Measurements from ENCODE around the gene SEC14L6.

Gene SEC14L6

GRCh38 chr22:30486118-30486517 lies 60.4 kb downstream of the SEC14L6 start:
- H3K4me1 ChIP-seq (ENCODE audit: insufficient read depth, low read length) = peaks cover 4% of the 10 kb centered on the region
- DNase-seq = no peak
- no peak overlapping the region for H3K4me2 ChIP-seq (ENCODE audit: insufficient read depth, low read length)
- no peak overlapping the region for H3K4me3 ChIP-seq (ENCODE audit: low read depth in 1 of 2, low read length in 2 of 2)
- no peak overlapping the region for H2AFZ ChIP-seq (ENCODE audit: low read depth, low read length)
- H3K9ac ChIP-seq (ENCODE audit: low read depth, low read length) = no peak overlapping the region
- H3K27ac ChIP-seq (ENCODE audit: low read length) = no peak overlapping the region
- H4K20me1 ChIP-seq (ENCODE audit: insufficient read depth, low read length) = no peaks in the 10 kb centered on the region
- H3K79me2 ChIP-seq (ENCODE audit: insufficient read depth, low read length) = no peaks in the 10 kb centered on the region
- no peaks in the 10 kb centered on the region for H3K27me3 ChIP-seq (ENCODE audit: insufficient read depth, low read length, poor library complexity)
- H3K36me3 ChIP-seq (ENCODE audit: insufficient read depth, low read length) = no peaks in the 10 kb centered on the region
- no peak for TF ChIP-seq EZH2 (IDR thresholded peaks at IDR 0.05; ENCODE audit: borderline replicate concordance, low read depth, low read length, severe bottlenecking)
- TF ChIP-seq, protein P1, sequence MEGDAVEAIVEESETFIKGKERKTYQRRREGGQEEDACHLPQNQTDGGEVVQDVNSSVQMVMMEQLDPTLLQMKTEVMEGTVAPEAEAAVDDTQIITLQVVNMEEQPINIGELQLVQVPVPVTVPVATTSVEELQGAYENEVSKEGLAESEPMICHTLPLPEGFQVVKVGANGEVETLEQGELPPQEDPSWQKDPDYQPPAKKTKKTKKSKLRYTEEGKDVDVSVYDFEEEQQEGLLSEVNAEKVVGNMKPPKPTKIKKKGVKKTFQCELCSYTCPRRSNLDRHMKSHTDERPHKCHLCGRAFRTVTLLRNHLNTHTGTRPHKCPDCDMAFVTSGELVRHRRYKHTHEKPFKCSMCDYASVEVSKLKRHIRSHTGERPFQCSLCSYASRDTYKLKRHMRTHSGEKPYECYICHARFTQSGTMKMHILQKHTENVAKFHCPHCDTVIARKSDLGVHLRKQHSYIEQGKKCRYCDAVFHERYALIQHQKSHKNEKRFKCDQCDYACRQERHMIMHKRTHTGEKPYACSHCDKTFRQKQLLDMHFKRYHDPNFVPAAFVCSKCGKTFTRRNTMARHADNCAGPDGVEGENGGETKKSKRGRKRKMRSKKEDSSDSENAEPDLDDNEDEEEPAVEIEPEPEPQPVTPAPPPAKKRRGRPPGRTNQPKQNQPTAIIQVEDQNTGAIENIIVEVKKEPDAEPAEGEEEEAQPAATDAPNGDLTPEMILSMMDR (IDR thresholded peaks at IDR 0.05; ENCODE audit: borderline replicate concordance, extremely low read depth, low read length, poor library complexity, severe bottlenecking) = no peak
- H3K9me3 ChIP-seq (ENCODE audit: insufficient read depth, low read length, severe bottlenecking) = no peaks in the 10 kb centered on the region
- ATAC-seq (ENCODE audit: insufficient read depth, low read depth) = no peak

DNA sequence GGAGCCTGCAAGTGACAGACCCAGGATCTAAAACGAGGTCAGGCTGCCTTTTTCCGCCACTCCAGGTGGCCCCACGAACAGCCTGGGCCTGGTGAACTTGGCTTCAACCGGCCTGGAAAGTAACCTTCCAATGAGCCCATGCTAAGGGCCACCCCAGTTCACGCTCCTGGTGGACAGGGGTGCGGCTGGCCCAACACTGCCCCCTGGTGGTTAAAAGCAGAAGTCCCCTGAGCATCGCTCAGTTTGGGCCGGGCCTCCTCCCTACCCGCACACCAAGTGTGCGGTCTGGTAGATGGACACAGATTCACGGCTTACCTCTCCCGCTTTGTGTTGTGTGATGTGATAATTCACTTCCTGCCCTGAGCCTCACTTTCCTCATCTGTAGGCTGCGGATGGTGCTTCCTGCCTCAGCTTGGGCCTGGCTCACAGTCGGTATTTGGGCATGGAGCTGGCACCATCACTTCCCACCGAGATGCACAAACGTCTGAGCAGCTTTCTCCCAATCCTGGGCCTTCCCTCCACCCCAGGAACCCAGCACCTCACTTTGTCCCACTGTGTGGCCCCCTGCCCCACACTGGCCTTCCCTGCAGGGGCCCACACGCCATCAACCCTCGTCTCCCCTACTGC lies 61.1 kb downstream of the SEC14L6 start:
- Histone ChIP-seq H4K20me1 (ENCODE audit: insufficient read depth, low read length) (no peaks in the 10 kb centered on the region), H3K27ac (ENCODE audit: low read length) (no peak overlapping the region), H3K4me2 (ENCODE audit: insufficient read depth, low read length) (no peak overlapping the region), H3K9me3 (ENCODE audit: insufficient read depth, low read length, severe bottlenecking) (no peaks in the 10 kb centered on the region), H3K4me1 (ENCODE audit: insufficient read depth, low read length) (peaks cover 4% of the 10 kb centered on the region), H2AFZ (ENCODE audit: low read depth, low read length) (no peak overlapping the region), H3K27me3 (ENCODE audit: insufficient read depth, low read length, poor library complexity) (no peaks in the 10 kb centered on the region), H3K36me3 (ENCODE audit: insufficient read depth, low read length) (no peaks in the 10 kb centered on the region), H3K4me3 (ENCODE audit: low read depth in 1 of 2, low read length in 2 of 2) (no peak overlapping the region), H3K79me2 (ENCODE audit: insufficient read depth, low read length) (no peaks in the 10 kb centered on the region), H3K9ac (ENCODE audit: low read depth, low read length) (no peak overlapping the region)
- TF ChIP-seq EZH2 (IDR thresholded peaks at IDR 0.05; ENCODE audit: borderline replicate concordance, low read depth, low read length, severe bottlenecking) = no peak
- TF ChIP-seq, protein P1 (IDR thresholded peaks at IDR 0.05; ENCODE audit: borderline replicate concordance, extremely low read depth, low read length, poor library complexity, severe bottlenecking) = peak; percentile 99
- ATAC-seq (ENCODE audit: insufficient read depth, low read depth) = peak; percentile 99
- peak; percentile 75 for DNase-seq

DNA sequence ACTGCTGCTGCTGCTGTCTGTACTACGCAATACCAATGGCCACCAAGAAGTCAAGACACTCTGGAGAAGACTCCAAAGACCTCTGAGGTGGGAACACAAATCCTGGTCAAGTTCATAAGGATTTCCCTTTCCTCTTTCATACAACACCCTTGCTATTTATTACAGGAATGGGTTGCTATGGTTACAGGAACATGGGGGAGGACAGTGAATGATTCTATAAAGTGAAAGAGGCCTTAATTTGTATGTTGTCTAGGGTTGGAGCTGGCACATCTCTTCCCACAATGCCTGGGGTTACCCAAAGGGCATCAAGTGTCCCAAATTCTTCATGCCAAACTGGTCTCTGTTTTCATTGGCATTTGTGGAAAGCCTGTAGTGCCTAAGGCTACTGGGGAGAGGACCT lies 63.4 kb downstream of the SEC14L6 start:
- H3K79me2 ChIP-seq (ENCODE audit: insufficient read depth, low read length) = no peaks in the 10 kb centered on the region
- TF ChIP-seq EZH2 (IDR thresholded peaks at IDR 0.05; ENCODE audit: borderline replicate concordance, low read depth, low read length, severe bottlenecking) = no peak
- TF ChIP-seq, protein P1 (IDR thresholded peaks at IDR 0.05; ENCODE audit: borderline replicate concordance, extremely low read depth, low read length, poor library complexity, severe bottlenecking) = no peak
- H2AFZ ChIP-seq (ENCODE audit: low read depth, low read length) = no peak overlapping the region
- H3K4me1 ChIP-seq (ENCODE audit: insufficient read depth, low read length) = peaks cover 4% of the 10 kb centered on the region
- H3K27ac ChIP-seq (ENCODE audit: low read length) = no peak overlapping the region
- H3K36me3 ChIP-seq (ENCODE audit: insufficient read depth, low read length) = no peaks in the 10 kb centered on the region
- ATAC-seq (ENCODE audit: insufficient read depth, low read depth) = no peak
- no peak overlapping the region for H3K4me2 ChIP-seq (ENCODE audit: insufficient read depth, low read length)
- no peak for DNase-seq
- no peaks in the 10 kb centered on the region for H3K9me3 ChIP-seq (ENCODE audit: insufficient read depth, low read length, severe bottlenecking)
- H3K27me3 ChIP-seq (ENCODE audit: insufficient read depth, low read length, poor library complexity) = peaks cover 2% of the 10 kb centered on the region
- H4K20me1 ChIP-seq (ENCODE audit: insufficient read depth, low read length) = no peaks in the 10 kb centered on the region
- no peak overlapping the region for H3K9ac ChIP-seq (ENCODE audit: low read depth, low read length)
- no peak overlapping the region for H3K4me3 ChIP-seq (ENCODE audit: low read depth in 1 of 2, low read length in 2 of 2)

All from DND-41 (cell line).